Measurements from ENCODE around the gene ITGA11.

The ITGA11 gene

GRCh38 chr15:68298882-68299381, 133.0 kb downstream of the ITGA11 start:
- no peak for DNase-seq (ENCODE audit: low spot score)
- no peak for FAIRE-seq

DNA sequence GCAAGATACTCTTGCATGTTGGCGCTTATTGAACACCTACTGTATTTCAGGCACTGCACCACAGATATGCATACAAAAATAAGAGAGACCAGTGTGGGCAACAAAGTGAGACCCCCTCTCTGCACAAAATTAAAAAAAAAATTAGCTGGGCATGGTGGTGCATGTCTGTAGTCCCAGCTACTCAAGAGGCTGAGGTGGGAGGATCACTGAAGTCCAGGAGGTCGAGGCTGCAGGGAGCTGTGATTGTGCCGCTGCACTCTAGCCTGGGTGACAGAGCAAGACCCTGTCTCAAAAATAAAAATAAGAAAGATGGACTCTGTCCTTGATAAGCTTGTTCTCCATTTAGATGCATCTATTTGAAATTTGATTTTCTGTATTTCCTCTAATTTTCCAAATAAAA, 133.6 kb downstream of the ITGA11 start:
- FAIRE-seq (no peak), DNase-seq (ENCODE audit: low spot score) (no peak)

DNA sequence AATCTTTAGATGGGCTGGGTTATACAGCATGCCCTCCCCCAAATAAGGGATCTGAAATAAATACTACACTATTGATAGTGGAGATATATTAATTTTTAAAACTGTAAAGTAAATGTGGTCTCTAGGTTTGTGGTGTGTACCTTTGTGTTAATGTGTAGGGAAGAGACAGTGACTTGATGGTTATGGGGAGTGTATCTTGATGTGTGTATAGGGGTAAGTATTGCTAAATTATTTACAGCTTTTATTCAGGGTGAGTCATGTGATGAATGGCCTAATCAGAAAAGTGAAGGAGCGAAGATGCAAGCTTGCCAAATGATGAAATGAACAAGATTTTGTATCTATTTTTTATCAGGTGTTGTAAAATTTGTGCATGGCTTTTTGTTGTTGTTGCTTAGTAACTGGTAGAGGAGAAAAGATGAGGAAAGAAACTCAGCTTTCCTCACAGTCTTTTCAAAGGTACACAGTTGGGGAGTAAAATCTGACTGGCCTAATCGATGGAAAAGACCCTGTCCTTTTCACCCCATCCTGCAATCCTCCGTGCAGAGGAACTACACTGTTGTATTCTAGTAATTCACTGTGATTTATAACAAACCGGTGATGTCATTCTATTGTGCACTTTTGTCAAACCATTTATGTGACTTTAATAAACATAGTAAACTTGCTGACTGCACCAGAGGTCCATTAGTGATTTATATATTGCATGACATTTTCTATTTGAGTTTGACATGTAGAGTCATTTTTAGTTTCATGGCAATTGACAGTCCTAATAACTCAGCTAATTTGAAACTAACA, 136.8 kb downstream of the ITGA11 start:
- no peak for DNase-seq (ENCODE audit: low spot score)
- no peak for FAIRE-seq

DNA sequence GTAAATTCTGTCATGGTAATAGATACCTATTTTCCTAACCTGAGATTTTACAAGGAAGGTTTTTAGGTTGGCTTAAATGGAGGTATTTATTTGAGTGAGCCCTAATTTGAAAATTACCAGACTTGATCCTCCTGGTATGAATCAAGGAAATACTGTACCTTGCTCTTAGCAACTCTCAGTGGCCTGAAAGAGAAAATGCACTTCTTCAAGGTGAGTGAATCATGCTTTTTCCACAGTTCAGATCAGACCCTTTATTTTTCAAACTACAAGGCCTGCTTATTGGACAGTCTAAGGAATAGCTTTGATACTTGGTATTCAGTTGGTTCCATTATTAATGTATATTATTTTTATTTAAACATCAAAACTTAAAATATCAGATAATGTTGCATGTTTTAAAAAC, 139.0 kb downstream of the ITGA11 start:
- no peak for FAIRE-seq
- DNase-seq (ENCODE audit: low spot score) = no peak

GRCh38 chr15:68292157-68292781, 139.7 kb downstream of the ITGA11 start:
- FAIRE-seq = no peak

DNA sequence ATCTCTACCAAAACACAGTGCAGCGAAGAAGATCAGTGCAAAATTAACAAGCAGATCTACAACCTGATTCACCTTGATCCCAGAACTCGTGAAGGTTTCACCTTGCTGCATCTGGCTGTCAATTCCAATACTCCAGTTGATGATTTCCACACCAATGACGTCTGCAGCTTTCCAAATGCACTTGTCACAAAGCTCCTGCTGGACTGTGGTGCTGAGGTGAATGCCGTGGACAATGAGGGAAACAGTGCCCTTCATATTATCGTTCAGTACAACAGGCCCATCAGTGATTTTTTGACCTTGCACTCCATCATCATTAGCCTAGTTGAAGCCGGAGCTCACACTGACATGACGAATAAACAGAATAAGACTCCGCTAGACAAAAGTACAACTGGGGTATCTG, 141.2 kb downstream of the ITGA11 start:
- no peak for DNase-seq (ENCODE audit: low spot score)
- FAIRE-seq = no peak

More at GRCh38 chr15:68292157-68292781, 139.7 kb downstream of the ITGA11 start:
- no peak for DNase-seq (ENCODE audit: low spot score)

DNA sequence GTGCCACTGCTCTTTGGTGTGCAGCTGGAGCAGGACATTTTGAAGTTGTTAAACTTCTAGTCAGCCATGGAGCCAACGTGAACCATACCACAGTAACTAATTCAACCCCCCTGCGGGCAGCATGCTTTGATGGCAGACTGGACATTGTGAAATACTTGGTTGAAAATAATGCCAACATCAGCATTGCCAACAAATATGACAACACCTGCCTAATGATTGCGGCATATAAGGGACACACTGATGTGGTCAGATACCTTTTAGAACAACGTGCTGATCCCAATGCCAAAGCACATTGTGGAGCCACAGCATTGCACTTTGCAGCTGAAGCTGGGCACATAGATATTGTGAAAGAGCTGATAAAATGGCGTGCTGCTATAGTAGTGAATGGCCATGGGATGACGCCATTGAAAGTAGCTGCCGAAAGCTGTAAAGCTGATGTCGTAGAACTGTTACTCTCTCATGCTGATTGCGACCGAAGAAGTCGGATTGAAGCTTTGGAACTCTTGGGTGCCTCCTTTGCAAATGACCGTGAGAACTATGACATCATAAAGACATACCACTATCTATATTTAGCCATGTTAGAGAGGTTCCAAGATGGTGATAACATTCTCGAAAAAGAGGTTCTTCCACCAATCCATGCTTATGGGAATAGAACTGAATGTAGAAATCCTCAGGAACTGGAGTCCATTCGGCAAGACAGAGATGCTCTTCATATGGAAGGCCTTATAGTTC, 142.2 kb downstream of the ITGA11 start:
- DNase-seq (ENCODE audit: low spot score) (no peak), FAIRE-seq (peak; percentile 77)

DNA sequence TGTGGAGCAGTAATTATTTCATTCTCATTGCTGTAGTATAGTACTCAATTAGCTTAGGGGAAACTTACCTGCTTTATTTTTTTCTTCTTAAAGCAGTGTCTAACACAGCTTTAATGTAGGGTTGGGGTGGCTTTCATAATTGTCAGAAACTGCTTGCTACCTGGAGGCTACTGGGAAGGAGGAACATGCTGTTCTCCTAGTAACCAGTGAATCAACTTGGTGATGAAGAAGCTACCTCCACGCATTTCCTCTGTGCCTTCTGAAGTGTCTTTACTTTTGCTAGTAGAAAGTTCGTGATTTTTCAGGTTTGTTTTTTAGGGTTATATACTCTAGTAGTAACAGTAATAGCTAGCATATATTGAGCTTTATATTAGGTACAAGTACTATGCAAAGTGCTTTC, 142.9 kb downstream of the ITGA11 start:
- DNase-seq (ENCODE audit: low spot score) = no peak
- no peak for FAIRE-seq

- no peak for FAIRE-seq
- DNase-seq (ENCODE audit: low spot score) = no peak
Observed at GRCh38 chr15:68286256-68286655, 145.7 kb downstream of the ITGA11 start.

- no peak for DNase-seq (ENCODE audit: low spot score)
- FAIRE-seq = no peak
Observed at GRCh38 chr15:68285259-68285980, 146.5 kb downstream of the ITGA11 start.

DNA sequence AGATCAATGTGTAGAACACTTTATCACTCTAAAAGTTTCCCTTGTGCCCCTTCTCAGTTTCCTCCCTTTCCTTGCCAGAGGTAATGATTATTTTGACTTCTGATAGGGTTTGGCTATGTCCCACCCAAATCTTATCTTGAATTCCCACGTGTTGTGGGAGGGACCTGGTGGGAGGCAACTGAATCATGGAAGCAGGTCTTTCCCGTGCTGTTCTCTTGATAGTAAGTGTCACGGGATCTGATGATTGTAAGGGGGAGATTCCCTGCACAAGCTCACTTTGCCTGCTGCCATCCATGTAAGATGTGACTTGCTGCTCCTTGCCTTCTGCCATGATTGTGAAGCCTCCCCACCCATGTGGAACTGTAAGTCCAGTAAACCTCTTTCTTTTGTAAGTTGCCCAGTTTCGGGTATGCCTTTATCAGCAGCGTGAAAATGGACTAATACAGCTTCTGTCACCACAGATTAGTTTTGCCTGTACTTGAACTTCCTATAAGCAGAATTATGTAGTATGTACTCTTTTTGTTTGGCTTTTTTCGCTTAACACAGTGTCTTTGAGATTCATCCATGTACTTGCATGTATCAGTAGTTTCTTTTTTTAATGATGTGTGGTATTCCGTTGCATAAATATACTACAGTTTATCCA, 147.2 kb downstream of the ITGA11 start:
- FAIRE-seq (no peak), DNase-seq (ENCODE audit: low spot score) (no peak)

DNA sequence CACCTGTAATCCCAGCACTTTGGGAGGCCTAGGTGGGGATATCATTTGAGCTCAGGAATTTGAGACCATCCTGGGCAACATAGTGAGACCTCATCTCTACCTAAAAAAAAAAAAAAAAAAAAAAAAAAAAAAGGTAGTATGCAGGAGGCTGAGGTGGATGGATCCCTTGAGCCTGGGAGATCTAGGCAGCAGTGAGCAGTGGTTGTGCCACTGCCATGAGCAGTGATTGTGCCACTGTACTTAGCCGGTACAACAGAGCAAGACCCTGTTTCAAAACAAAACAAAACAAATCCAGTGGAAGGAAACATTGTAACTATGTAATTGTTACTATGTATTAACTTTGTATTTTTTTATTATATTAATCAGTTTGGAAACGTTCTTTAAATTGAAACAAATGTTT, 148.6 kb downstream of the ITGA11 start:
- DNase-seq (ENCODE audit: low spot score) (no peak), FAIRE-seq (no peak)

DNA sequence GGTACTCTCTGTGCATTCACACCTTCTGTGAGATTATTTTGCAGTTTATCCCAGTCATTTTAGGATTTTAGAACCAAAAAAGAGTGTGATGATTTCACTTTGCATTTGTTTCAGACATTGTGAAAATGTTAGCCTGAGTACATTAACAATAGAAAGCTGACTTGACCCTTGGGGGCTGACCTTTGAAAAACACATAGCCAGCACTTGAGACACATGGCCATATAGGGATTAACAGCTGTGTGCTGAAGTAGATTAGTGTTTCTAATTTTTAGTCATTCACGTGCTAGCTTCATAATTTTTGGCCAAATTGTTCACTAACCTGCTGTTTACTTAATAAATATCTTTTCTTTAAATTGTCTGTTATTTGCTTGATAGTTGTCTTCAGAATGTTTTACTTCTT, 151.0 kb downstream of the ITGA11 start:
- FAIRE-seq (no peak), DNase-seq (ENCODE audit: low spot score) (no peak)

- FAIRE-seq = no peak
Observed at GRCh38 chr15:68279779-68280753, 151.9 kb downstream of the ITGA11 start.

GRCh38 chr15:68278595-68279405, 153.2 kb downstream of the ITGA11 start:
- no peak for DNase-seq (ENCODE audit: low spot score)
- peak; percentile 63 for FAIRE-seq

More at GRCh38 chr15:68279779-68280753, 151.9 kb downstream of the ITGA11 start:
- no peak for DNase-seq (ENCODE audit: low spot score)

- DNase-seq (ENCODE audit: low spot score) (no peak), FAIRE-seq (peak; percentile 59)
Observed at GRCh38 chr15:68278345-68278594, 153.7 kb downstream of the ITGA11 start.

GRCh38 chr15:68277603-68278344, 154.2 kb downstream of the ITGA11 start, which contains the start of gene FEM1B:
Gene FEM1B, plus strand, starts transcription at chr15:68277745. Its CDS starts 673 bp downstream, at chr15:68278418.
- FAIRE-seq = peak; percentile 77

GRCh38 chr15:68277131-68277602, 154.8 kb downstream of the ITGA11 start:
- no peak for FAIRE-seq

More at GRCh38 chr15:68277603-68278344, 154.2 kb downstream of the ITGA11 start, which contains the start of gene FEM1B:
- peak; percentile 96 for DNase-seq (ENCODE audit: low spot score)

More at GRCh38 chr15:68277131-68277602, 154.8 kb downstream of the ITGA11 start:
- peak; percentile 62 for DNase-seq (ENCODE audit: low spot score)
